Measurements from ENCODE around the gene MDH1.

- TF ChIP-seq, protein P1, sequence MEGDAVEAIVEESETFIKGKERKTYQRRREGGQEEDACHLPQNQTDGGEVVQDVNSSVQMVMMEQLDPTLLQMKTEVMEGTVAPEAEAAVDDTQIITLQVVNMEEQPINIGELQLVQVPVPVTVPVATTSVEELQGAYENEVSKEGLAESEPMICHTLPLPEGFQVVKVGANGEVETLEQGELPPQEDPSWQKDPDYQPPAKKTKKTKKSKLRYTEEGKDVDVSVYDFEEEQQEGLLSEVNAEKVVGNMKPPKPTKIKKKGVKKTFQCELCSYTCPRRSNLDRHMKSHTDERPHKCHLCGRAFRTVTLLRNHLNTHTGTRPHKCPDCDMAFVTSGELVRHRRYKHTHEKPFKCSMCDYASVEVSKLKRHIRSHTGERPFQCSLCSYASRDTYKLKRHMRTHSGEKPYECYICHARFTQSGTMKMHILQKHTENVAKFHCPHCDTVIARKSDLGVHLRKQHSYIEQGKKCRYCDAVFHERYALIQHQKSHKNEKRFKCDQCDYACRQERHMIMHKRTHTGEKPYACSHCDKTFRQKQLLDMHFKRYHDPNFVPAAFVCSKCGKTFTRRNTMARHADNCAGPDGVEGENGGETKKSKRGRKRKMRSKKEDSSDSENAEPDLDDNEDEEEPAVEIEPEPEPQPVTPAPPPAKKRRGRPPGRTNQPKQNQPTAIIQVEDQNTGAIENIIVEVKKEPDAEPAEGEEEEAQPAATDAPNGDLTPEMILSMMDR (IDR thresholded peaks at IDR 0.05) = no peak
- no peak for TF ChIP-seq EZH2 (IDR thresholded peaks at IDR 0.05; ENCODE audit: borderline replicate concordance, insufficient read depth, low read depth, low read length, poor library complexity, severe bottlenecking)
Measured at GRCh38 chr2:63619328-63619727, 30.6 kb downstream of the MDH1 start.

Measured in B cell (primary cell).